HG03469 (cell line): ENCODE results near the gene TJP1.
"Not testable (repeated sequence)": the region's sequence is repeated elsewhere in the genome, so short reads cannot be mapped to it uniquely, and the experiment has no call there.

Experiments
- ATAC-seq: cut with Tn5 transposase; IDR thresholded peaks from one replicate; pipeline ENCODE4 v1.9.1; 2021; ENCODE audit warnings: mild to moderate bottlenecking, moderate library complexity, moderate number of reproducible peaks; ENCODE audit not compliant: unreplicated experiment

Gene TJP1

DNA sequence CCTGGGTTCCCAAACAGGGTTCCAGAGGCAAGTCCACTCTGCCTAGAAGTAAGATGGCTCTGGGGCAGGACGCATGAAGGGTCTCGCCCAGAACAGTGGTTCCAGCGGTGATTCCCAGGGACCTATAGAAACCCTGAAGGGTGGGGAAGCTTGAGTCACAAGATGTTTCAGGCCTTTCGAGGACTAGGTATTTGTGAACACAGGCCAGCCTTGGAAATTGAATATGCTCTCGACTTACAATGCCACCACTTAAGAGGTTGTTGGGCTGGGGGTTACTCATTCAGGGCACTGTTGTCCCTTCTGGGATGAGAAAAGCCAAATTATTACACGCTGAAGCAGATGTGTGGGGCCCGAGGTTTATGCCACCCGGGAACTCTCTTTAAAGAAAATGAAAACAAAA lies 152.0 kb downstream of the TJP1 start:
- no peak for ATAC-seq

- ATAC-seq, result no peak
Observed at GRCh38 chr15:29669823-29670222, 152.4 kb downstream of the TJP1 start.

DNA sequence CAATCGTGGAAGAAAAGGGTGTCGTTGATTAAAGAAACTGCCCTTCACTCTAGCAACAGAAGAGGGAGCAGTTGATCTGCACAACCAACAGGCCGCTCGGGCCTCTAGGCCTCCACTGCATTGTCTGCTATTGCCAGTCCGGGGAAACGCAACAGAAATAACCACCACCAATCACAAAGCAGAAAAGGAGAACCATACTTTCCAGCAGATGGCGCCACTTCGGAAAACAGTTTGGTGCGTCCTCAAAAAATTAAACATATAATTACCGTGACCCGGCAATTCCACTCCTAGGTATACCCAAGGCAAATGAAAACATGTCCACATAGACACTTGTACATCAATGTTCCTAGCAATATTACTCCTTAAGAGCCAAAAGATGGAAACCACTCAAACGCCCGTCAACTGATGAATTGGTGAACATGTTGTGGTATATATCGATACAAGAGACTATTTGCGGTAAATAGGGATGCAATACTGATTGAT lies 154.1 kb downstream of the TJP1 start:
- ATAC-seq, result no peak

GRCh38 chr15:29666241-29666640 lies 156.0 kb downstream of the TJP1 start:
- no peak for ATAC-seq

DNA sequence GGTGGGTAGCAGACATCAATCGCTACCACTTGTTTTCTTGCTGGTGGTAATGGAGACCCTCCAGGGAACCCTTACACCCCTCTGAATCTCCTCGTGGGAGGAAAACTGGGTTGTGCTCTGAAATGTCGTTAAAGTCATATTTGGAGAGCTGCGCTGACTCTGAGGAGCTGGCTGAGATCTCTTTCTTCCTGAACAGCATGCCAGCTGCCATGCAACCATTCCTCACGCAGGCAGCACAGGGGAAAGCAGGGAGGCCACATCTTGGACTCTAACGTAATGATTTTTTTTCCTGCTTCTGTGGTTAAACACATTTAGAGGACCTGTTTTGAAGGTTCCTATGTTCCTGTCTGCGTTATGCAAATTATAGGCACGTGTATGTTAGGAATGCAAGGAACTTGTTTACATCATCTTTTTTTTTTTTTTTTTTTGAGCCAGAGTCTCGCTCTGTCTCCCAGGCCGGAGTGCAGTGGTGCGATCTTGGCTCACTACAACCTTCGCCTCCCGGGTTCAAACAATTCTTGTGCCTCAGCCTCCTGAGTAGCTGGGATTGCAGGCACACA lies 156.7 kb downstream of the TJP1 start:
- ATAC-seq, result no peak

GRCh38 chr15:29664406-29664805 lies 157.9 kb downstream of the TJP1 start:
- ATAC-seq, result no peak

- not testable (repeated sequence) for ATAC-seq
Observed at GRCh38 chr15:29657476-29657817, 164.8 kb downstream of the TJP1 start.

DNA sequence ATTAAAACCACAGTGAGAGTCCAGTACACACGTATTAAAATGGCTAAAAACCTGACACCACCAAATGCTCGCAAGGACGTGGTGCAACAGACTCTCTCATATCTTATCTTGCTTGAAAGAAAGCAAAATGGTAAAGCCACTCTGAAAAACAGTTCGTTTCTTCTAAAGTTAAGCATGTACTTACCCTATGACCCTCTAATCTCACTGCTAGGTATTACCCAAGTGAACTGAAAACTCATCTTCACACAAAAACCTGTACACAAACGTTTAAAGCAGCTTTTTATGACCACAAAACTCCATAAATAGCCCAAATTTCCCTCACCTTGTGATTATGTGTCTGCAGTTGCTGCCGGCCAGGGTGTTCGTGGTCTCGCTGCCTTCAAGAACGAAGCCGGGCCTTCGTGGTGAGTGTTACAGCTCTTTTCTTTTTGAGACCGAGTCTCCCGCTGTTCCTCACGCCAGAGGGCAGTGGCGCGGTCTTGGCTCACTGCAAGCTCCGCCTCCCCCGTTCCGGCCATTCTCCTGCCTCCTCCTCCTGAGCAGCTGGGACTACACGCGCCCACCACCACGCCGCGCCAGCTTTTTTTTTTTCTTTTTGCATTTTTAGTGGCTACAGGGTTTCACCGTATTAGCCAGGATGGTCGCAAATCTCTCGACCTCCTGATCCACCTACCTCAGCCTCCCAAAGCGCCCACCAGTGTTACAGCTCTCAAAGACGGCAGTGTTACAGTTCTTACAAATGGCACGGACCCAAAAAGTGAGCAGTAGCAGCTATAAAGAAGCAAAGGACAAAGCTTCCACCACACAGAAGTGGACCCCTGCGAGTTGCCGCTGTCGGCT lies 165.4 kb downstream of the TJP1 start:
- no peak for ATAC-seq

- ATAC-seq, result no peak
Observed at GRCh38 chr15:29652595-29652994, 169.7 kb downstream of the TJP1 start.

DNA sequence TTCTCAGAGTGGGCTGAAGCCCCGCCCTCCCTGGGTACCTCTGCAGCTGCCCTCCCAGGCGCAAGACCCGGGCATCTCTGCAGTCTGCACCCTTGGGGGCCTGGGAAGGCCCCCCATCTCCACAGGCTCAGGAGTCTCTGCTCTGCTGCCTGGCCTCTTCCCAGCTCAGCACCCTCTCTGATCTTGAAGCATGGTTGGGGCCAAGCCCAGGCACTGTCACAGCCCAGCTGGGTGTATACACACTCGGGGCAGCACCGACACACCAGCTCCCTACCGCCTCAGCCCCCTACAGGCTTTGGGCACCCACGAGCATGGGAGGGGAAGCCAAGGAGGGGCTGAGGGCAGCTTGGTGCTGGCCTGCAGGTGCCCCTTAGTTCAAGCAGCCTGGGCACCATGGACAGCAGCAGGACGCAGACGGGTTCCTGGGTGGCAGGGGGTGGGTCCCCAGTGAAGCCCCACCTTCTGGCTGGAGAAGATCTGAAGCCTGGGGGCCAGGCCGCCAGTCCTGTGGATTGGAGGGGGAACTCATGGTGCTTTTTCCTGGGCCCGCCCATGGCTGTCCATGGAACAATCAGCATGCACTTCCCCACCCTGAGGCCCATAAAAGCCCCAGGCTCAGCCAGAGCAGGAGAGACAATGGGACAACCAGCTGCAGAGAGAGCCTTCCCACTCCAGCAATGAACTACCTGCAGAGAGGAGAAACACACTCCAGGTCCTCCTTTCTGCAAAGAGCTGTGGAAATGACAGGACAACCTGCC lies 170.6 kb downstream of the TJP1 start:
- no peak for ATAC-seq
